Prostate gland (tissue), 2 donors: ENCODE measurements around the gene ZNF793. TPM values are rescaled to one million over a fixed set of nuclear protein-coding genes. Genes with fewer than 3 reads are reported as not detected.

Source experiments
- DNase-seq: peaks from one replicate; pipeline ENCODE4 v3.0.0-alpha.2; 2019; ENCODE audit warnings: low spot score
- H3K27ac ChIP-seq, 2 donors: fragments of 200-600 bp; sonication (generic); 2 replicates each; pipeline ENCODE4 v1.5.1; 2017 to 2019
- H3K27me3 ChIP-seq: fragments of 200-600 bp; sonication (generic); replicated peaks from 2 replicates; pipeline ENCODE4 v1.5.1; 2019; ENCODE audit not compliant: insufficient read depth
- H3K36me3 ChIP-seq, 2 donors: fragments of 200-600 bp; sonication (generic); 1 replicate in 1 of 2; 2 replicates in 1 of 2; pipeline versions ENCODE4 v1.5.1 to v1.8.1; 2017 to 2019
- H3K4me1 ChIP-seq: fragments of 200-600 bp; sonication (generic); replicated peaks from 2 replicates; pipeline ENCODE4 v1.5.1; 2019
- H3K4me3 ChIP-seq, 2 donors: fragments of 200-600 bp; sonication (generic); 2 replicates each; pipeline ENCODE4 v1.5.1; 2017 to 2019
- H3K9me3 ChIP-seq: fragments of 200-600 bp; sonication (generic); 2 replicates; pipeline ENCODE4 v1.5.1; 2017
- CTCF ChIP-seq, 4 experiments: fragments of 200-600 bp in 2 of 4; fragments of 450-650 bp in 2 of 4; sonication (generic) in 2 of 4; IDR thresholded peaks; 1 replicate in 3 of 4; 2 replicates in 1 of 4; pipeline ENCODE4 v1.5.1; 2016 to 2019; ENCODE audit warnings: antibody characterized with exemption in 4 of 4, mild to moderate bottlenecking in 2 of 4, moderate library complexity in 2 of 4
- POLR2A ChIP-seq: fragments of 450-650 bp; IDR thresholded peaks from one replicate; pipeline ENCODE4 v1.6.1; 2016; ENCODE audit warnings: antibody characterized with exemption, mild to moderate bottlenecking
- POLR2AphosphoS5 ChIP-seq: sonication (generic); formaldehyde crosslinking; IDR thresholded peaks from one replicate; pipeline ENCODE4 v1.6.1; 2017; ENCODE audit warnings: antibody characterized with exemption
- WGBS: methylation state at CpG from one replicate; pipeline ENCODE4 v1.1.5; 2018; 5-methylcytosine and 5-hydroxymethylcytosine counted together
- intact Hi-C: fragments of 100-400 bp; cut with DNase I; formaldehyde crosslinking; loops from one replicate; pipeline ENCODE4 v1.14.2; 2022
- total RNA-seq, 2 donors: library from RNA; depleted of rRNA; stranded (reverse); fragments of >200 nt; gene quantifications; one replicate each; pipeline ENCODE4 v1.1.0, GENCODE V29; 2016

ZNF793 gene
- total RNA-seq, 2 donors from 2014 or later: 5.1 to 13.3 TPM

- DNase-seq: no peak
- no peak overlapping the region for H3K4me3 ChIP-seq
- H3K4me1 ChIP-seq: no peaks in the 10 kb centered on the region
- no peaks in the 10 kb centered on the region for H3K27me3 ChIP-seq
- intact Hi-C loops: no loop called here
- H3K36me3 ChIP-seq: no peaks in the 10 kb centered on the region
- WGBS: 68% methylated on average over 2 of the region's 2 CpGs
- H3K9me3 ChIP-seq: no peaks in the 10 kb centered on the region
- H3K27ac ChIP-seq: no peak overlapping the region
- TF ChIP-seq POLR2A (no peak), CTCF (IDR thresholded peaks at IDR 0.05) (no peak), POLR2AphosphoS5 (no peak)
Measured at GRCh38 chr19:37513397-37513796, 6.7 kb downstream of the ZNF793 start.

GRCh38 chr19:37519890-37520289 lies 13.2 kb downstream of the ZNF793 start:
- Histone ChIP-seq H3K4me1 (no peaks in the 10 kb centered on the region), H3K27ac (no peak overlapping the region), H3K9me3 (no peaks in the 10 kb centered on the region), H3K4me3 (no peak overlapping the region), H3K36me3 (no peaks in the 10 kb centered on the region), H3K27me3 (no peaks in the 10 kb centered on the region)
- DNase-seq: no peak
- intact Hi-C loops: no loop called here
- 79% methylated on average over 2 of the region's 2 CpGs for WGBS
- no peak for TF ChIP-seq POLR2AphosphoS5
- TF ChIP-seq CTCF (IDR thresholded peaks at IDR 0.05): no peak
- TF ChIP-seq POLR2A: no peak

DNA sequence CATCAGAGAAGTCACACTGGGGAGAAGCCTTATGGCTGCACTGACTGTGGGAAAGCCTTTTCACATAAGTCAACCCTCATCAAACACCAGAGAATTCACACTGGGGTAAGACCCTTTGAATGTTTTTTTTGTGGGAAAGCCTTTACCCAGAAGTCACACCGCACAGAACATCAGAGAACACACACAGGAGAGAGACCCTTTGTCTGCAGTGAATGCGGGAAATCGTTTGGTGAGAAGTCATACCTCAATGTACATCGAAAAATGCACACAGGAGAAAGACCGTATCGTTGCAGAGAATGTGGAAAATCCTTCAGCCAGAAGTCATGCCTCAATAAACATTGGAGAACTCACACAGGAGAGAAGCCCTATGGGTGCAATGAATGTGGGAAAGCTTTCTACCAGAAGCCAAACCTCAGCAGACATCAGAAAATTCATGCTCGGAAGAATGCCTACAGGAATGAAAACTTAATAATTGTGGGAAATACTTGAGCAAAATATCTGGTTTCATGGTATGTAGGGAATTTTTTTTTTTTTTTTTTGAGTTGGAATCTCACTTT lies 30.7 kb downstream of the ZNF793 start:
- no peak for TF ChIP-seq POLR2A
- no peak for TF ChIP-seq CTCF (IDR thresholded peaks at IDR 0.05)
- TF ChIP-seq POLR2AphosphoS5: no peak
- no peak overlapping the region for H3K4me3 ChIP-seq
- no peaks in the 10 kb centered on the region for H3K27me3 ChIP-seq
- no peaks in the 10 kb centered on the region for H3K4me1 ChIP-seq
- H3K9me3 ChIP-seq: no peaks in the 10 kb centered on the region
- no peak overlapping the region for H3K27ac ChIP-seq
- H3K36me3 ChIP-seq: peaks cover under 1 to 29% of the 10 kb centered on the region in 2 donors
- WGBS: 98% methylated on average over 7 of the region's 7 CpGs
- DNase-seq: no peak
- intact Hi-C loops: no loop called here

DNA sequence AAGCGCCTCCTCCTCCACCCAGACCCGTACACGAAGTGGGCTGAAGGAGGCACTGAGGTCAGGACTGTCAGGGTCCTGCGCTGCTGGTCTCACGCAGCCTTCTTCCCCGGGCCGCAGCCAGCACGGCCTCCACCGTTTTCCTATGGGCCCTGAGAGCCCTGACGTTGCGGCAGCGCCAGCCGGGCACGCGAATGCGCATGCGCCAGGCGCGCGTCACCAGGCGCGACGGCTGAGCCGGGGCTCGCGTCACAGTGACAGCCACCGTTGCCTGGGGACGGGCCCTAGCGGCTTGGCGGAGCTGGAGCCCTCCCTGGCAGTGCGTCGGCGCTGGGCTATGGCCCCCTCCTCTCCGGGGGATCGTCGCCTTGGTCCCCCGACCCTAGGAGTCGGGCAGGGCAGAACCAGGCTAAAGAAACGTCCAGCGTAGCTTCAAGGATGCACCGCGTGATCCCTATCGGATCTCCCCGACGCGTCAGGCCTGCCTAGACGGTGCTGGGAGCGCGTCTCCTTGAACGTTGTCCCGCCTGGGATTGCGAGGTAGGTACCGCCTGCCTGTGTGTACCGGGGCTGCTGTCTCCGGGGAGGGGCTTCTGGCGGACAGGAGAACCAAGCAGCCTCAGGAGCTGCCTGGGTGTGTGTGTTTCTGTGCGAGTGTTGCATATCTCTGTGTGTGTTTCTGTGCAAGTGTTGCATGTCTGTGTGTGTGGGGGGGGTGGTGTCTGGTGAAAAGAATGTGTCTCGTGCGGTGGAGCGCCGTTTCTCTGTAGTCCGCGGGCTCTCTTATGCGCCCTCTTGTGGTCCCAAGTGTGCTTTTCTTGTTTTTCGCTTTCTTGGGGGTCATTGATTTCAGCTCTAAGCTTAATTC lies 44.6 kb downstream of the ZNF793 start:
- no peaks in the 10 kb centered on the region for H3K36me3 ChIP-seq

More for the DNA sequence above, 44.6 kb downstream of the ZNF793 start:
- Histone ChIP-seq H3K4me3 (peak overlapping the region; percentile 10 to 32), H3K27me3 (no peaks in the 10 kb centered on the region), H3K27ac (no peak overlapping the region), H3K9me3 (no peaks in the 10 kb centered on the region), H3K4me1 (no peaks in the 10 kb centered on the region)
- TF ChIP-seq CTCF (IDR thresholded peaks at IDR 0.05) (no peak), POLR2A (no peak), POLR2AphosphoS5 (no peak)
- intact Hi-C loops: no loop called here
- 5% methylated on average over 35 of the region's 65 CpGs for WGBS
- DNase-seq: no peak
